ENCODE measurements around the gene CHRM5. TPM values are rescaled to one million over a fixed set of nuclear protein-coding genes. Genes with fewer than 3 reads are reported as not detected.

Gene CHRM5
- 0.04 and 0.09 TPM in 2 replicates for polyA plus RNA-seq (2011; rRNA removed)
- not detected in 2 replicates for polyA minus RNA-seq (2011; rRNA and poly(A)+ RNA removed)

GRCh38 chr15:33968224-33968623 lies at the start of gene CHRM5:
Gene CHRM5, plus strand, starts transcription at chr15:33968497. Its CDS starts 94,221 bp downstream, at chr15:34062718.
- POLR2A ChIA-PET: no interaction called here
- CTCF ChIA-PET: interaction anchor here (1.1 to 1.9 kb wide), 3 partner anchors 10 to 267 kb away, joined by 4 to 5 read pairs (median 4); no protein-coding TSS in a partner anchor
- Histone ChIP-seq H3K36me3 (ENCODE audit: control insufficient read depth, insufficient read depth, low read length) (no peaks in the 10 kb centered on the region), H3K27me3 (ENCODE audit: control insufficient read depth, insufficient read depth, low read length) (no peaks in the 10 kb centered on the region), H3K4me3 (ENCODE audit: low read depth, low read length) (no peak within 1 kb of the TSS)
- TF ChIP-seq, protein P1, sequence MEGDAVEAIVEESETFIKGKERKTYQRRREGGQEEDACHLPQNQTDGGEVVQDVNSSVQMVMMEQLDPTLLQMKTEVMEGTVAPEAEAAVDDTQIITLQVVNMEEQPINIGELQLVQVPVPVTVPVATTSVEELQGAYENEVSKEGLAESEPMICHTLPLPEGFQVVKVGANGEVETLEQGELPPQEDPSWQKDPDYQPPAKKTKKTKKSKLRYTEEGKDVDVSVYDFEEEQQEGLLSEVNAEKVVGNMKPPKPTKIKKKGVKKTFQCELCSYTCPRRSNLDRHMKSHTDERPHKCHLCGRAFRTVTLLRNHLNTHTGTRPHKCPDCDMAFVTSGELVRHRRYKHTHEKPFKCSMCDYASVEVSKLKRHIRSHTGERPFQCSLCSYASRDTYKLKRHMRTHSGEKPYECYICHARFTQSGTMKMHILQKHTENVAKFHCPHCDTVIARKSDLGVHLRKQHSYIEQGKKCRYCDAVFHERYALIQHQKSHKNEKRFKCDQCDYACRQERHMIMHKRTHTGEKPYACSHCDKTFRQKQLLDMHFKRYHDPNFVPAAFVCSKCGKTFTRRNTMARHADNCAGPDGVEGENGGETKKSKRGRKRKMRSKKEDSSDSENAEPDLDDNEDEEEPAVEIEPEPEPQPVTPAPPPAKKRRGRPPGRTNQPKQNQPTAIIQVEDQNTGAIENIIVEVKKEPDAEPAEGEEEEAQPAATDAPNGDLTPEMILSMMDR (IDR thresholded peaks at IDR 0.05; ENCODE audit: insufficient read depth, low read depth, low read length): no peak
- no peak for DNase-seq (ENCODE audit: low read depth)

- no peaks in the 10 kb centered on the region for H3K27me3 ChIP-seq (ENCODE audit: control insufficient read depth, insufficient read depth, low read length)
- POLR2A ChIA-PET: no interaction called here
- no peaks in the 10 kb centered on the region for H3K36me3 ChIP-seq (ENCODE audit: control insufficient read depth, insufficient read depth, low read length)
- TF ChIP-seq, protein P1 (IDR thresholded peaks at IDR 0.05; ENCODE audit: insufficient read depth, low read depth, low read length): no peak
- DNase-seq (ENCODE audit: low read depth): no peak
- H3K4me3 ChIP-seq (ENCODE audit: low read depth, low read length): no peak overlapping the region
- CTCF ChIA-PET: no interaction called here
These were observed 44.9 kb upstream of the CHRM5 start for GRCh38 chr15:33923446-33923845.

- no peak overlapping the region for H3K4me3 ChIP-seq (ENCODE audit: low read depth, low read length)
- no peaks in the 10 kb centered on the region for H3K27me3 ChIP-seq (ENCODE audit: control insufficient read depth, insufficient read depth, low read length)
- TF ChIP-seq, protein P1 (IDR thresholded peaks at IDR 0.05; ENCODE audit: insufficient read depth, low read depth, low read length): no peak
- POLR2A ChIA-PET: no interaction called here
- no peak for DNase-seq (ENCODE audit: low read depth)
- H3K36me3 ChIP-seq (ENCODE audit: control insufficient read depth, insufficient read depth, low read length): no peaks in the 10 kb centered on the region
- CTCF ChIA-PET: no interaction called here
These were observed 42.0 kb upstream of the CHRM5 start for GRCh38 chr15:33926260-33926659.

- TF ChIP-seq, protein P1 (IDR thresholded peaks at IDR 0.05; ENCODE audit: insufficient read depth, low read depth, low read length): no peak
- DNase-seq (ENCODE audit: low read depth): no peak
- CTCF ChIA-PET: no interaction called here
- POLR2A ChIA-PET: no interaction called here
- Histone ChIP-seq H3K27me3 (ENCODE audit: control insufficient read depth, insufficient read depth, low read length) (no peaks in the 10 kb centered on the region), H3K4me3 (ENCODE audit: low read depth, low read length) (no peak overlapping the region), H3K36me3 (ENCODE audit: control insufficient read depth, insufficient read depth, low read length) (no peaks in the 10 kb centered on the region)
These were observed 35.6 kb upstream of the CHRM5 start for GRCh38 chr15:33932734-33933133.

- POLR2A ChIA-PET: no interaction called here
- no peaks in the 10 kb centered on the region for H3K27me3 ChIP-seq (ENCODE audit: control insufficient read depth, insufficient read depth, low read length)
- DNase-seq (ENCODE audit: low read depth): no peak
- TF ChIP-seq, protein P1 (IDR thresholded peaks at IDR 0.05; ENCODE audit: insufficient read depth, low read depth, low read length): no peak
- no peak overlapping the region for H3K4me3 ChIP-seq (ENCODE audit: low read depth, low read length)
- H3K36me3 ChIP-seq (ENCODE audit: control insufficient read depth, insufficient read depth, low read length): no peaks in the 10 kb centered on the region
- CTCF ChIA-PET: interaction anchor here (1.6 kb wide), 1 partner anchor 12 kb away, joined by 4 read pairs; no protein-coding TSS in a partner anchor
These were observed 33.9 kb upstream of the CHRM5 start for GRCh38 chr15:33934396-33934795.

All from BJ (cell line).